SK-N-SH treated with all-trans-retinoic acid at 6 μM for 48 hours (cell line): ENCODE measurements around the gene DBNDD1.

Source experiments
- ATAC-seq: fragments of 200-7000 bp; cut with Tn5 transposase; 3 replicates; pipeline ENCODE4 v1.9.1; 2020; ENCODE audit warnings: mild to moderate bottlenecking, moderate library complexity
- ARNTL ChIP-seq: fragments of 450-650 bp; formaldehyde crosslinking; IDR thresholded peaks from 2 replicates; pipeline ENCODE4 v1.5.0; 2020; ENCODE audit warnings: low read depth, mild to moderate bottlenecking, moderate library complexity, borderline replicate concordance
- BACH2 ChIP-seq: fragments of 250-450 bp; sonication (Bioruptor Pico); IDR thresholded peaks from 2 replicates; pipeline ENCODE4 v1.9.0; 2021; ENCODE audit warnings: mild to moderate bottlenecking, borderline replicate concordance
- CREB5 ChIP-seq: fragments of 250-450 bp; sonication (Bioruptor Pico); IDR thresholded peaks from 2 replicates; pipeline ENCODE4 v1.5.1; 2020; ENCODE audit warnings: low read depth, mild to moderate bottlenecking, moderate library complexity
- CSDC2 ChIP-seq: fragments of 250-450 bp; sonication (Bioruptor Pico); IDR thresholded peaks from 2 replicates; pipeline ENCODE4 v1.5.0; 2020; ENCODE audit warnings: mild to moderate bottlenecking, moderate library complexity
- CSRNP3 ChIP-seq: fragments of 250-450 bp; sonication (Bioruptor Pico); IDR thresholded peaks from 2 replicates; pipeline ENCODE4 v1.5.1; 2021; ENCODE audit warnings: mild to moderate bottlenecking, moderate library complexity
- ESRRG ChIP-seq: fragments of 250-450 bp; sonication (Bioruptor Pico); IDR thresholded peaks from 2 replicates; pipeline ENCODE4 v1.6.1; 2021; ENCODE audit warnings: mild to moderate bottlenecking
- GLIS3 ChIP-seq: fragments of 250-450 bp; sonication (Bioruptor Pico); IDR thresholded peaks from 2 replicates; pipeline ENCODE4 v1.5.0; 2020; ENCODE audit warnings: mild to moderate bottlenecking, moderate library complexity
- ISL1 ChIP-seq: fragments of 250-450 bp; sonication (Bioruptor Pico); IDR thresholded peaks from 2 replicates; pipeline ENCODE4 v2.1.2; 2022; ENCODE audit warnings: mild to moderate bottlenecking, moderate library complexity
- OSR1 ChIP-seq: fragments of 250-450 bp; sonication (Bioruptor Pico); IDR thresholded peaks from 2 replicates; pipeline ENCODE4 v1.8.0; 2022; ENCODE audit warnings: moderate library complexity, mild to moderate bottlenecking, inconsistent platforms
- PATZ1 ChIP-seq: fragments of 250-450 bp; sonication (Bioruptor Pico); IDR thresholded peaks from 2 replicates; pipeline ENCODE4 v1.8.0; 2020; ENCODE audit warnings: mild to moderate bottlenecking, moderate library complexity, borderline replicate concordance
- POU6F1 ChIP-seq: fragments of 250-450 bp; sonication (Bioruptor Pico); IDR thresholded peaks from 2 replicates; pipeline ENCODE4 v1.8.0; 2021; ENCODE audit warnings: low read depth, mild to moderate bottlenecking, moderate library complexity, borderline replicate concordance
- SNAI2 ChIP-seq: fragments of 250-450 bp; sonication (Bioruptor Pico); IDR thresholded peaks from 2 replicates; pipeline ENCODE4 v1.5.0; 2020; ENCODE audit warnings: mild to moderate bottlenecking, moderate library complexity
- TCF4 ChIP-seq: fragments of 250-450 bp; sonication (Bioruptor Pico); IDR thresholded peaks from 2 replicates; pipeline ENCODE4 v1.8.0; 2021; ENCODE audit warnings: mild to moderate bottlenecking, moderate library complexity, borderline replicate concordance
- TSHZ2 ChIP-seq: fragments of 250-450 bp; sonication (Bioruptor Pico); IDR thresholded peaks from 2 replicates; pipeline ENCODE4 v1.5.0; 2020; ENCODE audit warnings: mild to moderate bottlenecking, moderate library complexity
- ZC3H10 ChIP-seq: fragments of 250-450 bp; sonication (Bioruptor Pico); IDR thresholded peaks from 2 replicates; pipeline ENCODE4 v1.5.1; 2021; ENCODE audit warnings: mild to moderate bottlenecking, moderate library complexity
- ZFP3 ChIP-seq: fragments of 250-450 bp; sonication (Bioruptor Pico); IDR thresholded peaks from 2 replicates; pipeline ENCODE4 v1.5.0; 2020; ENCODE audit warnings: mild to moderate bottlenecking, moderate library complexity
- ZFP30 ChIP-seq: fragments of 450-650 bp; formaldehyde crosslinking; IDR thresholded peaks from 2 replicates; pipeline ENCODE4 v1.5.0; 2022; ENCODE audit warnings: mild to moderate bottlenecking, moderate library complexity
- ZNF565 ChIP-seq: fragments of 450-650 bp; formaldehyde crosslinking; conservative IDR thresholded peaks from 2 replicates; pipeline ENCODE4 v1.5.0; 2020; ENCODE audit warnings: low read depth, mild to moderate bottlenecking, moderate library complexity
- ZNF70 ChIP-seq: fragments of 450-650 bp; formaldehyde crosslinking; IDR thresholded peaks from 2 replicates; pipeline ENCODE4 v1.5.0; 2020; ENCODE audit warnings: mild to moderate bottlenecking, moderate library complexity

DBNDD1 gene

GRCh38 chr16:90019543-90020259 lies 445 bp upstream of the DBNDD1 start:
- TF ChIP-seq TSHZ2, result no peak
- no peak for TF ChIP-seq BACH2 (CRISPR knock-in tag)
- TF ChIP-seq ZNF565 (CRISPR knock-in tag), result no peak
- TF ChIP-seq, all 23 proteins: peak for 0
- peak; percentile 20 for ATAC-seq

- ATAC-seq, result no peak
- TF ChIP-seq ZFP3, result no peak
- no peak for TF ChIP-seq CSRNP3 (CRISPR knock-in tag)
- no peak for TF ChIP-seq ZFP30 (CRISPR knock-in tag)
- TF ChIP-seq CSDC2 (CRISPR knock-in tag), result no peak
- TF ChIP-seq ARNTL (CRISPR knock-in tag), result no peak
- TF ChIP-seq CREB5 (CRISPR knock-in tag), result no peak
- TF ChIP-seq ZNF70 (CRISPR knock-in tag), result no peak
- no peak for TF ChIP-seq ZC3H10 (CRISPR knock-in tag)
- TF ChIP-seq ESRRG (CRISPR knock-in tag), result no peak
- no peak for TF ChIP-seq OSR1 (CRISPR knock-in tag)
- no peak for TF ChIP-seq ZNF565 (CRISPR knock-in tag)
- TF ChIP-seq PATZ1 (CRISPR knock-in tag), result no peak
- no peak for TF ChIP-seq BACH2 (CRISPR knock-in tag)
- no peak for TF ChIP-seq SNAI2
- no peak for TF ChIP-seq GLIS3 (CRISPR knock-in tag)
- TF ChIP-seq ISL1 (CRISPR knock-in tag), result no peak
These were observed 982 bp downstream of the DBNDD1 start for GRCh38 chr16:90018297-90018651.

- ATAC-seq, result no peak
- TF ChIP-seq GLIS3 (CRISPR knock-in tag) (no peak), ISL1 (CRISPR knock-in tag) (no peak), ZC3H10 (CRISPR knock-in tag) (no peak), ARNTL (CRISPR knock-in tag) (no peak), ZNF565 (CRISPR knock-in tag) (no peak), CSRNP3 (CRISPR knock-in tag) (no peak), CSDC2 (CRISPR knock-in tag) (no peak), TCF4 (CRISPR knock-in tag) (no peak), ZNF70 (CRISPR knock-in tag) (no peak), CREB5 (CRISPR knock-in tag) (no peak), ESRRG (CRISPR knock-in tag) (no peak), SNAI2 (no peak), POU6F1 (CRISPR knock-in tag) (no peak), TSHZ2 (no peak), ZFP30 (CRISPR knock-in tag) (no peak)
These were observed 2.8 kb downstream of the DBNDD1 start for GRCh38 chr16:90016339-90016950.
